ENCODE data around the gene ZNF536.

Gene ZNF536

GRCh38 chr19:30539981-30540380 is 167.8 kb downstream of the ZNF536 start:
- no peak for DNase-seq

DNA sequence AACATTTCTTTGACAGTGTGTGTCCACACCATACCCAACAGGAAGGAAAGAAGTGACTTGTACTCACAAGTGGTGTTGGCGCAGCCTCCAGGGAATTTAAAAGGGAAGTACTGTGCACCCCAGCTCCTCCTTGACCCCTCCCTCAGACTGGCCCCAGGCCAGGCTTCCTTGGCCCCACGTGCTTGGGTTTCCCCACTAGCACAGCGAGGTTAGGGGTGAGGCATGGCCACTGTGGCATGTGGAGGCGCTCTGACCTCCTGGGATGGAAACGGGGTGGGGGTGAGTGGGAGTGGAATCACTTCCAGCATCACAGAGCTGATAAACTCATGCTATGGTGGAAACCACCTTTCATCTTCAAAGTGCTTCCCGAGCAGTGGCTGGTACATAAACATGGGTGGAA is 168.6 kb downstream of the ZNF536 start:
- no peak for DNase-seq

DNA sequence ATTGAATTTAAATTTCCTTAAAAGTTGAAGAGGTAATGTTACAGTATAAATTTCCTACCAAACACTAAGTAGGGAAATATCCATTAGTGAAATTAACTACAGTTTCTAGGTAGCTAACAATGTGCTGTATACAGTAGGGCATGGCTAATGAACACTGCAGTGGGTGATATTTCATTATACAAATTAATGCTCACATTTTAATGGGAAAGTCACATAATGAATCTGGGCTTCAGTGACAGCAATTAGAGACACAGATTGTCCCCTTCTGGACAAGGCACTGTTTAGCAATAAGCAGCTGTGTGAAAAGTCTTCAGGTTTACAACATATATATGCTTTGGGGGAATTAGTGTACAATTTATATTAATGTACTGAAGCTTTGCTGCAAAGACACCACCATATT is 169.4 kb downstream of the ZNF536 start:
- no peak for DNase-seq

GRCh38 chr19:30543243-30543945 is 171.2 kb downstream of the ZNF536 start:
- no peak for DNase-seq

GRCh38 chr19:30545752-30546151 is 173.6 kb downstream of the ZNF536 start:
- no peak for DNase-seq

GRCh38 chr19:30546332-30546731 is 174.1 kb downstream of the ZNF536 start:
- no peak for DNase-seq

DNA sequence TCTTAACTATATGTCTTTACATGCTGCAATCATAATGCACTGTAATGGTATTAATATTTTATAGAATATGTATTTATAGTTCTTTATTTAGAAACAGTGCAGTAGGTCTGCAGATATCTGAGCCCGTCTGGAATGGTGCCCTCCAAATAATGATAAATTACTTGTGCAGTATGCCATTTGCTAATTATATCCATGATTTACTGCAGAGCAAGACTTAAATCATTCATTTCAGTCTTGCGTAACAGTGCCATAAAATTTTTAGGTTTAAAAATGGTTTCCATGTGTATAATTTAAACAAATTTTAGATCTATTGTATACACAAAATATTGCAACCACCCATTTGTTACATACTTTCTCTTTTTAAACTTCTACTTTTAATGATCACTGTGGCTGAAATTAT is 175.1 kb downstream of the ZNF536 start:
- no peak for DNase-seq

- no peak for DNase-seq
These were observed 177.0 kb downstream of the ZNF536 start for GRCh38 chr19:30549151-30549550.

- DNase-seq: no peak
These were observed 179.1 kb downstream of the ZNF536 start for GRCh38 chr19:30551271-30551670.

GRCh38 chr19:30552593-30552992 is 180.4 kb downstream of the ZNF536 start:
- DNase-seq: no peak

DNA sequence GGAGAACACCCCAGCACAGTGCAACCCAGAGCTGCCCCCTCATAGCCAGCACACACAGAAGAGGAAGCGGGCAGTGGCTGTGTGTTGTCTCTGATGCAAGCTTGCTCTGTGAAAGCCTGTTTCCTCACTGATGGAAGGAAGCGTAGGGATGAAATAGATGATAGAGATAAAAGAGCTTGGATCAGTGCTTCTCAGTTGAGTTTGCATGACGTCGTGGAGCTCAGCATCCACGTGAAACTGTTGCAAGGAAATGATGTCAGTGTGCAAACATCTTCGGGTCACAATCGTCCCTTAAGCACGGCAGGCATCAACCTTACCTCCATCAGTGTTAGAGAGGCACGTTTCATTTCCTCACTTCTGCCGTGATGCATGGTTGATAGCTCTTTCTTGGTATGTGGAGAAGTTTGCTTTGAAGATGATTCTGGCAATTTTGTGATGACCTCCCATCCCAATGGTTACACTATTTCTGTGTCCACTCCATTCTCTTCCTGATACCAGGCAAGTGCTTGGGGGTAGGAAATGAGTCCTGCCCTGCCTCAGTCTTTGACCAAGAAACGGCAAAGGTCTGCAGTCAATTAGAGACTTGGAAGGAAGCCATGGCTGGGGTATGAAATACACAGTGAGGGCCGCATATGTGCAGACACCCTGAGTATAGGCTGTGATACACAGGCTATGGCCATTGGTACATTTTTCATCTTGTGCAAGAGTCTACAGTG is 183.0 kb downstream of the ZNF536 start:
- DNase-seq: no peak

DNA sequence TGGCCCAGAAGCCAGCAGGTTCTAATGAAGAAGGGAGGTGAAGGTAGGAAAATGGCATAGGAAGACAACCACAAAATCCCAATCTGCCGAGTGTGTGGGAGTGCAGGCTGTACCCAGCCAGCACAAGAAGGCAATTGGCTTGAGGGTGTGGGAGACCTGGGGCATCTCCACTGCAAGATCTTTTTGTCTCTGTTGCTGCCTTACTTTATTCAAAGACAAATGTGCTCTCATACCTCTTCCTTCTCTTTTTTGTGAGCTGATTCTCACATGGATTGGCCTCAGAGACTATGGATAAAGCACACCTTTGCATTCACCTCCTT is 183.6 kb downstream of the ZNF536 start:
- no peak for DNase-seq

DNA sequence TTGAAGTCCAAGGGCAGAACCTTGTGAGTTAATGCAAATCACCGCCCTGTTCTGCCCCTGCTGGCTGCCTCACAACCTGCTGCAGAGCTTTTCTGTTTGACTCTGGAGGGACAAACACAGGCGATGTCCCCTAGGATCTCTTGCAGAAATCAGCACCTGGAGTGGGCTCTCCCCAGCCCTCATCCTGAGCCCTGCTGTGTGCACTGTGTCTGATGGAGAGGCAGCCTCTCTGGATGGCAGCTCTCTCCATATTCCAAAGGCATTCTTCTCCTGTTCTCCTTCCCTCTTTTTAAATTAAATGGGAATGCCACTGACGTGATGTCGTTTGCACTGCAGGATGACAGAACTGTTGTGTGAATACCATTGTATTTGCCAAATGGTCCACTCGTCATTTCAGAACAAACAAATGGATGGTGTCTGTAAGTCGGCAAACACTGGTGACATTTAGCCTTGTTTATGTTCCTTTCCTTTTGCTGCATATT is 184.1 kb downstream of the ZNF536 start:
- no peak for DNase-seq

GRCh38 chr19:30557212-30557611 is 185.0 kb downstream of the ZNF536 start:
- no peak for DNase-seq

GRCh38 chr19:30557927-30558557 is 185.9 kb downstream of the ZNF536 start:
- no peak for DNase-seq

GRCh38 chr19:30558793-30559192 is 186.6 kb downstream of the ZNF536 start:
- no peak for DNase-seq

GRCh38 chr19:30559446-30559845 is 187.3 kb downstream of the ZNF536 start:
- DNase-seq: no peak

DNA sequence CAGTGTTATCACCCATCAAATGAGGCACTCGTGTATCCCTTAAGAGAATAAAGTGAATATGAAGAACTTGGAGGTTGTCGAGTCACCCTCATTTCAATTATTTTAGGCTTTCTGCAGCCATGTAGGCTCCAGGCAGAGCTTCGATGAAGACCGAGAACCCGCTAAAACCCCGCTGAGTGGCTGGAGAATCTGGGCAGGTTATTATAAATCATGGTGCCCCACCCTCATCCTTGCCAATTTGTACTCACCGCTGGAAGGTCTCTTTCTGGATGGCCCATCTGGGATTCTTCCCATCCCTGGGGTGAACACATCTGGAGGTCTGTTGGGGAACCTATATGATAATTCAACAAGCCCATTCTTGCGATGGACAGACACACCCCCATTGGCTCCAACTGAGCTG is 190.8 kb downstream of the ZNF536 start:
- no peak for DNase-seq

GRCh38 chr19:30563691-30564090 is 191.5 kb downstream of the ZNF536 start:
- DNase-seq: no peak

DNA sequence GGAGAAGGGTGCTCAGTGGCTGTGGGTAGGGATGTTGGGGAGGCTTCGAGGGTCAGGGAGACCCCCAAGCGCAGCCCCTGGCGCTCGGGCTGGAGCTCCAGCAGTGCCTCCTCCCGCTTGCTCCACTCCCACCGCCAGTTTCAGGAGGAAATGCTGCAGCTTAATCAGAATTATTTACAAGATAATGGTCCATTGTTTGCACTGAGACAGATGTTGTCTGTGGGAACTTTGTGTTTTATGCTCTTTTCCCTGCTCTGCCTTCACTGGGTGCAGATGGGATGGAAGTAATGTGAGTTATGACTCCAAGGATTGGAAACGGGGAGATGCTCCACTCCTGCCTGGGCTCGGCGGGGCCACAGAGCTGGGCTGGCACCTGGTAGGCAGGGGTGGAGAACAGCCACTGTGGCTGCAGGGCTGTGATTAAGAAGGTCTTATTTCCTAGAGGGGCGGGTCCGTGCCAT is 192.4 kb downstream of the ZNF536 start:
- no peak for DNase-seq

DNA sequence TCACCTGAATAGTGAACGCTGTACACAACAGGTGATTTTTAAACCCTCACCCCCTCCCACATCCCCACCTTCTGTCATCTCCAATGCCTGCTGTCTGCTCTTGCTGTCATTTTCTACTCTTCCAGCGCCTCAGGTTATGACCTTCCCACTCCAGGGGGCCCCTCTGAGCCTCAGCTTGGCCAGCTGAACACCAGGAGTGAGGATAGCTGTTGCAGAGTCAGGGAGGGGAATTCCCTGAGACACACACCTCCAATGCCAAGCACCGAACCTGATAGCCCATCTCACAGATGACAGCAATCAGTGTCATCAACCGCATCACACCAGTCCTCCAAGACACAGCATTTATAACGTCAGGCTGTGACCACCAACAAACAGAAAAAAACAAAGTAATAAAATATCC is 193.5 kb downstream of the ZNF536 start:
- no peak for DNase-seq

GRCh38 chr19:30566681-30567420 is 194.7 kb downstream of the ZNF536 start:
- no peak for DNase-seq

GRCh38 chr19:30567536-30568232 is 195.5 kb downstream of the ZNF536 start:
- peak; percentile 48 for DNase-seq

Measured in eye (tissue), 1 donor.